MG63 (cell line): ENCODE results near the gene SNX25. TPM values are rescaled to one million over a fixed set of nuclear protein-coding genes. Genes with fewer than 3 reads are reported as not detected.

Experiments
- DNase-seq: peaks from one replicate; pipeline ENCODE4 v3.0.0-alpha.2; 2020
- H3K27me3 ChIP-seq: fragments of 250-450 bp; sonication (Bioruptor Pico); 2 replicates; pipeline ENCODE4 v1.5.1; 2020; ENCODE audit warnings: mild to moderate bottlenecking, moderate library complexity
- H3K36me3 ChIP-seq: fragments of 250-450 bp; sonication (Bioruptor Pico); 2 replicates; pipeline ENCODE4 v1.5.1; 2020; ENCODE audit warnings: mild to moderate bottlenecking, moderate library complexity
- H3K4me3 ChIP-seq: fragments of 250-450 bp; sonication (Bioruptor Pico); 2 replicates; pipeline ENCODE4 v1.5.1; 2020; ENCODE audit warnings: mild to moderate bottlenecking, moderate library complexity
- H3K9me3 ChIP-seq: fragments of 250-450 bp; sonication (Bioruptor Pico); 2 replicates; pipeline ENCODE4 v1.5.1; 2020; ENCODE audit warnings: mild to moderate bottlenecking, moderate library complexity
- total RNA-seq: library from RNA; depleted of rRNA; stranded (reverse); fragments of >200 nt; shearing (Covaris generic); gene quantifications from 2 replicates; pipeline ENCODE4 v1.2.3, GENCODE V29; 2014; ENCODE audit warnings: low replicate concordance

The SNX25 gene
- total RNA-seq, 1 experiment from 2014 or later = 8.2 TPM

GRCh38 chr4:185382754-185383153 is 173.4 kb downstream of the SNX25 start:
- Histone ChIP-seq H3K4me3 (no peak overlapping the region), H3K27me3 (no peaks in the 10 kb centered on the region), H3K36me3 (no peaks in the 10 kb centered on the region), H3K9me3 (no peaks in the 10 kb centered on the region)
- no peak for DNase-seq

GRCh38 chr4:185383451-185383850 is 174.1 kb downstream of the SNX25 start:
- no peak overlapping the region for H3K4me3 ChIP-seq
- no peaks in the 10 kb centered on the region for H3K27me3 ChIP-seq

GRCh38 chr4:185384061-185384460 is 174.7 kb downstream of the SNX25 start:
- Histone ChIP-seq H3K27me3 (no peaks in the 10 kb centered on the region), H3K36me3 (no peaks in the 10 kb centered on the region), H3K9me3 (no peaks in the 10 kb centered on the region), H3K4me3 (no peak overlapping the region)
- no peak for DNase-seq

More at GRCh38 chr4:185383451-185383850, 174.1 kb downstream of the SNX25 start:
- Histone ChIP-seq H3K36me3 (no peaks in the 10 kb centered on the region), H3K9me3 (no peaks in the 10 kb centered on the region)
- DNase-seq = no peak

GRCh38 chr4:185384930-185385331 is 175.5 kb downstream of the SNX25 start:
- H3K9me3 ChIP-seq = no peaks in the 10 kb centered on the region
- H3K27me3 ChIP-seq = no peaks in the 10 kb centered on the region
- no peaks in the 10 kb centered on the region for H3K36me3 ChIP-seq
- no peak overlapping the region for H3K4me3 ChIP-seq
- DNase-seq = no peak

GRCh38 chr4:185387957-185388356 is 178.6 kb downstream of the SNX25 start:
- H3K36me3 ChIP-seq = no peaks in the 10 kb centered on the region
- no peak for DNase-seq
- no peak overlapping the region for H3K4me3 ChIP-seq
- no peaks in the 10 kb centered on the region for H3K27me3 ChIP-seq
- no peaks in the 10 kb centered on the region for H3K9me3 ChIP-seq

- no peak for DNase-seq
- Histone ChIP-seq H3K36me3 (no peaks in the 10 kb centered on the region), H3K9me3 (no peaks in the 10 kb centered on the region), H3K4me3 (no peak overlapping the region), H3K27me3 (no peaks in the 10 kb centered on the region)
Observed at GRCh38 chr4:185390941-185391340, 181.5 kb downstream of the SNX25 start.

- H3K27me3 ChIP-seq = no peaks in the 10 kb centered on the region
- no peaks in the 10 kb centered on the region for H3K9me3 ChIP-seq
- DNase-seq = no peak
- H3K36me3 ChIP-seq = no peaks in the 10 kb centered on the region
- no peak overlapping the region for H3K4me3 ChIP-seq
Observed at GRCh38 chr4:185392156-185392555, 182.8 kb downstream of the SNX25 start.

- DNase-seq = no peak
- Histone ChIP-seq H3K27me3 (no peaks in the 10 kb centered on the region), H3K4me3 (peak overlapping the region; percentile 68), H3K36me3 (no peaks in the 10 kb centered on the region), H3K9me3 (no peaks in the 10 kb centered on the region)
Observed at GRCh38 chr4:185394568-185395237, 185.3 kb downstream of the SNX25 start.

GRCh38 chr4:185395238-185395955 is 186.0 kb downstream of the SNX25 start, which contains the start of gene LRP2BP:
LRP2BP (minus strand) TSS chr4:185395924; CDS start chr4:185378186, 17,738 bp downstream.
- H3K27me3 ChIP-seq = no peaks in the 10 kb centered on the region
- H3K4me3 ChIP-seq = peak within 1 kb of the TSS; percentile 68
- H3K36me3 ChIP-seq = no peaks in the 10 kb centered on the region
- no peak for DNase-seq
- H3K9me3 ChIP-seq = no peaks in the 10 kb centered on the region

GRCh38 chr4:185395956-185396723 is 186.7 kb downstream of the SNX25 start:
- Histone ChIP-seq H3K4me3 (peak overlapping the region; percentile 68), H3K27me3 (no peaks in the 10 kb centered on the region), H3K36me3 (no peaks in the 10 kb centered on the region; the same call in 1 of the 2 replicates), H3K9me3 (no peaks in the 10 kb centered on the region)
- DNase-seq = peak; percentile 93

GRCh38 chr4:185396724-185397385 is 187.5 kb downstream of the SNX25 start, which contains the start of gene ANKRD37:
ANKRD37 (plus strand) TSS chr4:185396841; CDS start chr4:185396924, 83 bp downstream.
- peak within 1 kb of the TSS; percentile 68 for H3K4me3 ChIP-seq
- no peaks in the 10 kb centered on the region; the same call in 1 of the 2 replicates for H3K36me3 ChIP-seq
- DNase-seq = no peak

GRCh38 chr4:185398618-185399017 is 189.2 kb downstream of the SNX25 start:
- H3K27me3 ChIP-seq = no peaks in the 10 kb centered on the region

More at GRCh38 chr4:185396724-185397385, 187.5 kb downstream of the SNX25 start, which contains the start of gene ANKRD37:
- no peaks in the 10 kb centered on the region for H3K9me3 ChIP-seq
- no peaks in the 10 kb centered on the region for H3K27me3 ChIP-seq

GRCh38 chr4:185399466-185399865 is 190.1 kb downstream of the SNX25 start:
- no peak overlapping the region for H3K4me3 ChIP-seq
- no peaks in the 10 kb centered on the region for H3K9me3 ChIP-seq
- DNase-seq = no peak
- no peaks in the 10 kb centered on the region for H3K27me3 ChIP-seq
- no peaks in the 10 kb centered on the region; the same call in 1 of the 2 replicates for H3K36me3 ChIP-seq

More at GRCh38 chr4:185398618-185399017, 189.2 kb downstream of the SNX25 start:
- H3K4me3 ChIP-seq = no peak overlapping the region
- no peaks in the 10 kb centered on the region for H3K9me3 ChIP-seq
- no peaks in the 10 kb centered on the region; the same call in 1 of the 2 replicates for H3K36me3 ChIP-seq
- DNase-seq = no peak

GRCh38 chr4:185404031-185404430 is 194.6 kb downstream of the SNX25 start:
- DNase-seq = no peak
- Histone ChIP-seq H3K36me3 (no peaks in the 10 kb centered on the region; the same call in 1 of the 2 replicates), H3K9me3 (no peaks in the 10 kb centered on the region), H3K27me3 (no peaks in the 10 kb centered on the region), H3K4me3 (no peak overlapping the region)

- no peaks in the 10 kb centered on the region; the same call in 1 of the 2 replicates for H3K36me3 ChIP-seq
- H3K27me3 ChIP-seq = no peaks in the 10 kb centered on the region
- no peaks in the 10 kb centered on the region for H3K9me3 ChIP-seq
- no peak for DNase-seq
- no peak overlapping the region for H3K4me3 ChIP-seq
Observed at GRCh38 chr4:185405296-185405999, 196.1 kb downstream of the SNX25 start.

- no peak for DNase-seq
- no peaks in the 10 kb centered on the region for H3K9me3 ChIP-seq
- H3K4me3 ChIP-seq = no peak overlapping the region
- H3K36me3 ChIP-seq = no peaks in the 10 kb centered on the region
- H3K27me3 ChIP-seq = no peaks in the 10 kb centered on the region
Observed at GRCh38 chr4:185408432-185408831, 199.0 kb downstream of the SNX25 start.
